GOT3 (cell line): ENCODE results near the gene PLCL1.

ENCODE experiments used
- DNase-seq: peaks from one replicate; lab custom pipeline; 2025; ENCODE audit warnings: mixed read lengths; lab: John Stamatoyannopoulos, UW

The PLCL1 gene

GRCh38 chr2:198059800-198060199 lies 255.4 kb downstream of the PLCL1 start:
- DNase-seq = no peak

DNA sequence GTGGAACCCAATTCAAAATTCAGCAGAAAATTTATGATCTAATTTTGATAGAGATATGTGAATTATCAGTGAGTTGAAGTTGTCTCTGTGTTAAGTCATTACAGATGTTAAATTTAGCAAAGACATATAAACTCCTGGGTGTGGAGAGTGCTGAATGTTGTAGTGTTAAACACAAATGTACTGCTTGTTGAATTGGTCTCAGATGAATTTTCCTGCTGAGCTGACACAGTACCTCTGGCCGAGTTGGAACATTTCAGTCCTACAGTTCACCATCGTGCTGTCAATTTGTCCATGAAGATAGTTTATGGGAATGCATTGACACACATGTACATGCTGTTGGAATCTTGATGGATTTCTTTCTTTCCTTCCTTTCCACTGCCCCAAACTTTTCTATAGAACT lies 255.9 kb downstream of the PLCL1 start:
- no peak for DNase-seq

- DNase-seq = no peak
Observed at GRCh38 chr2:198062826-198063225, 258.4 kb downstream of the PLCL1 start.

DNA sequence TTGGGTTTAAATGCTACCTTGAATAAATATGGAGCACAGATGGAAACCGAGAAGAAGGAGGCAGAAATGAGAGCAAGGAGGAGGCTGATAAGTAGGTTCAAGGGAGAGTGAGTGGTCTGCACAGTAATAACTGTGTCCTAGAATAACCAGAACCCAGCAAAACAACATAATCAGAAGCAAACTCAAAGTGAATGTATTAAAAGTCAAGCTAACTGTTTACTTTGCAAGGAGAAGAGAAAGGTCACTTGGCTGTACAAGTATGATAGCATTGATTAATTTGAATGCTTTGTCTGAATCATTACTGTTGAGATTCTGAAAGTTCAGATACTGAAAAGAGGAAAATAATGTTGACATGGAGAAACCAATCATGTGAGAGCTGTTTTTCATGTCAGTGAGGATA lies 258.8 kb downstream of the PLCL1 start:
- DNase-seq = no peak

DNA sequence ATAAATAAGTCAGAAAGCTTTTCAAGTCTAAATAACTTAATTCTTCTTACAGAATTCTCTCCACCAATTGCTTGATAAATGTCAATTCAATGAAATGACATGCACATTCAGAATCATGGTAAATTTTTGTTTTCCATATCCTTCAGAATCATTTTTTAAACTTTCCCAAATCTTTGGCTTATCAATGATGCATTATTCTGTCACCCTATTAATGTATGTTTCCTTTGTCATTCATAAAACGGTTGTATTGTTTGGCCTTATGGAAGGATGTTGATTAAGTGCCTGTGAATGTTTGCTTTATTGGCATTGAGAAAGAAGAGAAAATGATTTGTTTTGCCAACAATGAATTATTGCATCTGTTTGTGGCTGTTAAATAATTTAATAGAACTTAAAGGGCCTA lies 260.9 kb downstream of the PLCL1 start:
- no peak for DNase-seq

DNA sequence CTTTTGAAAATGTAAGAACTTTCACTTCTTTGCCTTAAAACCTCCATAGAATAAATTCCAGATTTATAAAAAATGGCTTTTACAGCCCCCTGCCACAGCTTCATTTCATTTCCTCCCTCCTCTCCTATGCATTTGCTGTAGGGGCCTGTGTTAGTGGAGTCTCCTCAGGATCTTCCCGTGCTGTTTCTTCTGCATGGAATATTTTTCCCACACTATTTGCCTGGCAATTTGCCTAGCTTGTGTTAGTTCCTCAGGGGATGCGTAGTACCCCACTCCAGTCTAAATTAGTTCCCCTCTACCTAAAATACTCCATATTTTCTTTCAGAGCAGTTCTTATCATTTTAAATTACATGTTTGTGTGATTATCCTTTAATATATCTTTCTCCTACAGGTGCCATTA lies 262.2 kb downstream of the PLCL1 start:
- no peak for DNase-seq

DNA sequence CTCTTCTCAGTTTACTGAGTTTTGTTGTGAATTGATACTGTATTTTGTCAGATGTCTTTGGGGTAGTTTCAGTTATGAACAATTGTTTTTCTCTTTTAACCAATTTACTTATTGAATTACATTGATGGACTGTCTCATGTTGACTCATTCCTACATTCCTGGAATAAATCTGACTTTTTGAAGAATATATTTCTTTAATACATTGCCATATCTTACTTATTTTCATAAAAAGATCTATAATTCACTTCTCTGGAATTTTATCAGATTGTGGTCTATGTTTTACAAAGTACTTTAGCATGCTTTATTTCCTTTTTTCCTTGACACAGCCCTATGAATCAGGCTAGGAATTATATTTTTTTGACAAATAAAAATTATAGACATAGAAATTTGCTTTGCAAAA lies 268.3 kb downstream of the PLCL1 start:
- DNase-seq = no peak

DNA sequence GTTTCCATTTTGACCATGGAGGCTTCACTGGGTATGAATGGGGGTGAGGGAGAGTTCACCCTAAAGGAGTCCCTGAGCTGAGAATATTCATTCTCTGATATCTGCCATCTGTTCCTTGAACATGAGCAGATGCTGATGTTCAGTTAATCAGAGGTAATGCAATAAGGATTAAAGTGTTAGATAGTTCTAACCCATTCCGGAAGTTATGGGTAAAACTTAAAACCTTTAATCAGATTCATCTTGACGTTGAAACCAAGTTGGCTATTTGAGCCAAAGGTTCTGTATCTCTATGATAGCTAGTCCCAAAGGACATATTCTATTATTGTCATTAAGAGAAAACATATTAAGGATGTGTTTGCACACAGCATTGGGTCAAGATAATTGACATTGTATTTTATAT lies 268.9 kb downstream of the PLCL1 start:
- DNase-seq = no peak

GRCh38 chr2:198077477-198077876 lies 273.1 kb downstream of the PLCL1 start:
- no peak for DNase-seq

DNA sequence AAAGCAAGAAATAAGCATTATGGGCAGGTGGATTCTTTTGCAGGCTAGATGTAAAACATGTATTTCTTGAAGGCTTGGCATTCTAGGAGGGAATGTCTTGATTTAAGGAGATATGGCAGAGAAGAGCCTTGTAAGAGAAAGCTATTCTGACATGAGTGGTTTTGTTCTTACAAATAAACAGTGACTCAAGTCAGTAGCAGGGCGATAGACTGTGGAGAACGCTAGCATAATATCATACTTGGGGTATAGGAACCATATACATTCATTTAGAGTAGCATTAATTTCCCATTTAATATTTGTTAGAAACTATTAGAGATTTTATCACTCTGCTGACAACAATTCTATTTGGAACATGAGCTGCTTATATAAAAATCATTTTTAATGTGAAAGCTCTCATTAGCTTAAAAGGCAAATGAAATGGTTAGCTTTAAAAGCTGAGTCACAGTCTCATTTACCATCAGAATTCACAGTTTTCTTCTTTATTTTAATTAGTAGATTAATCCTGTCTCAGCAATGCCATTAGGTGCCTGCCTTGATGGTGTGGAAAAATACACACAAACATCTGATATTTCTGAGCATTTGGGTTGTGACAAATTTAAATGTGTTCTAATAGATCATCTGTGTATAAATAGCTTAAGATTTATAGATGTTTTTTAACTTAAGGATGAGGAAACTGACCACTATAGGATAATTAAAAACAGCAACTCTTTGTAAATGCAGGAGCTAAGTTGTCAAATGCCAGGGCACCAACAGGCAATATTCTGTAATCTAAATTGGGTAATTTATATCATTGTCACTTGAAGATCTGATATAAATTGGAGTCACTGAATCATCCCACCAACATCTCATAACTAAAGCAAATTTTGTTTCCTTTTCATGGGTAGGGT lies 276.7 kb downstream of the PLCL1 start:
- DNase-seq = no peak

GRCh38 chr2:198084156-198084555 lies 279.8 kb downstream of the PLCL1 start:
- no peak for DNase-seq

DNA sequence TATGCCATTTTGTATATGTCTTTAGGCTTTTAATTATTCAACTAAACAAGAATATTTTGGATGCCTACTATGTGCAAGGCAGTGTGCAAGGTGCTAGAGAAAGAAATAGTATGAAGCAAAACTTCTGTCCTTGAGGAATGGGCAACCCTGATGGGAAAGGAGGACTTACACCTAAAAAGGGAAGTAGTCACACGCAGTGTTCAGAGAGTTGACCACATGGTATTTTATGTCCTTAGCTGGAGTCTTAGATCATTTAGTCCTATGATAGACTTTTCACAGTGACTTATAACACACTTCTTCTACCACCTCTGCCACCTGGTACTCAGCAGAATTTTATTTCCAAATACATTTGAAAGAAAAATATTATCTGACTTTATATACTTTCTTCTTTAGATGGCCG lies 291.6 kb downstream of the PLCL1 start:
- no peak for DNase-seq

DNA sequence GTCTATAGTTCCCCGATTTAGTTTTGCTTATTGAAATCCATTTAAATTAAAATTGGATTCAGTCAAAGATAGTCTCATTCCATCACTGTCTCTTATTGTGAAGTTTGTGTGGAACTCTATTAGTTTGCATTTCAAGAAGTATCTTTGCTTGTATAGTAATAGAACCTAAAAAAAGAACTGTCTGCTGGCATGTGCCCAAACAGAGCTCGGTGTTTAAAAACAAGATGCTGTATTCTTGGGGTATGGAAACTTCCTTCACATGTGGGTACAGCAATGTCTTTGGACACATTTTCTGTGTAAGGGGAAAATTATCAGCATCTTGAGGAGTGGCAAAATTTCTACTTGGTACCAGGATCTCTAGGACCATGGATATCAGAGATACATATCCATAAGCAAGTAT lies 292.6 kb downstream of the PLCL1 start:
- DNase-seq = no peak

- no peak for DNase-seq
Observed at GRCh38 chr2:198097630-198098029, 293.2 kb downstream of the PLCL1 start.

- no peak for DNase-seq
Observed at GRCh38 chr2:198098386-198098785, 294.0 kb downstream of the PLCL1 start.

DNA sequence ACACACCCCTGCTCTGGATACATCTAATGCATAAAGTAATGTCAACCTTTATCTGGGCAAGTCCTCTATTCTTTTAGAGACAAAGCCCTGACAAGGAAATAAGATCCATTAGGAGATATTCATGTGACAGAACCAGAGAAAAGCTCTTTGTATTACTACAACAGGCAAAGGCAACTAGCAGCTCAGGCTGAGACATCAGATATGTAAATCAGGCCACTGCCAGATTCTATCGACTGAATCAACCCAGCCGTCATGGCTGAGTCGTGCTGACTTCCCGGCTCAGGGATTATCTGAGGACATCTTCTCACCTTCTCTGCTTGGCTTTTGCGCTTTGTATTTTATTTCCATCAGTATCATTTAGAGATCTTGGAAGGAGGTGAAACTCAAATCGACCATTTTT lies 294.5 kb downstream of the PLCL1 start:
- no peak for DNase-seq

DNA sequence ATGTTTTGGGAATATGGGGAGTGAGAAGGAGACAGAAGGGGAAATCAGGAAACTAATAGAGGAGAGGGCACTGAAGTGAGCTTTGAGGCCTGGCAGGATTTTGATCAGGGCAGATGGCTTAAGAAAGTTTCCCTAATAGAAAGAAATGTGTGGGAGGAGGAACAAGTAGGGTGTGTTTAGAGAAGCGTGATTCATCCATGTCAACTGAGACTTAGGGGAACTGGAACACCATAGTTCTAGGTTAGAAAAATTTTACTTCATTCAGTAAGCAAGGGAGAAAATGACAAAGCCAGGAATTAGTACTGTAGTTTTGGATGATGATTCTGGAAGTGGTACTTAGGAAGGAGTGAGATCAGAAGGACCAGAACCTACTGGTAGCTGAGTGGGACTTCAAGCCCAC lies 296.0 kb downstream of the PLCL1 start:
- no peak for DNase-seq

DNA sequence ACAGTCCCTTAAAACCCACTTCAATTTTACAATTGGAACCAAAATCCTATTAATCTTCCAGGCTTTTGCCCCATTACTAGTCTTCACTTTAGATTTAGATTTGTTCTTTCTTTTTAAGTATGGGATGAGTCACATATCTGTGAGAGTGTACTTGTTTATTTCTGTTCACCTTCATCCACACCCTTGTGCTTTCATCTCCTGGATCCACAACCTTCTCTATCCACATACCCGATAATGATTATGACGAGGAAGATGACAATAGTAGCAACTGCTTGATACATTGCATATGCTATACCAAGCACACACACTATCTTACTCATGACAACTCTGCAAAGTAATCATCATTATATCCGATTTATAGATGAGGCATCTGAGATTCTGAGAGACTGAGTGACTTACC lies 297.3 kb downstream of the PLCL1 start:
- DNase-seq = no peak

- no peak for DNase-seq
Observed at GRCh38 chr2:198102120-198102519, 297.7 kb downstream of the PLCL1 start.

DNA sequence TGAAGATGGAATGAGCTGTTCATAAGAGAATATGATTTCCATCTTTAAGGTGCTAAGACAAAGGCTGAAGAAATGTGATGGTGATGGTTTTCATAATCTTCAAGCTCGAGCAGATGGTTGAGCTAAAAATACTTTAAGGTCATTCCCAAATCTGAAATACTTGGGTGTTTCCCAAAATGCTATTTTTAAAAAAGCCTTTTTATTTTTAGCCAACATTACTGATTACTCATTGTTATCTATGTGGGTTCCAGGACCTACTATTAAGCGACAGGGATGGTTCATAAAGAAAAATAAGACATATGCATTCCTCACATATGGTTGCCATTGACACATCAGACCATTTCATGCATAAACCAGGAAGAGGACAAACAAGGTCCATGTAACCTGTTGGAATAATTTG lies 298.5 kb downstream of the PLCL1 start:
- DNase-seq = no peak

DNA sequence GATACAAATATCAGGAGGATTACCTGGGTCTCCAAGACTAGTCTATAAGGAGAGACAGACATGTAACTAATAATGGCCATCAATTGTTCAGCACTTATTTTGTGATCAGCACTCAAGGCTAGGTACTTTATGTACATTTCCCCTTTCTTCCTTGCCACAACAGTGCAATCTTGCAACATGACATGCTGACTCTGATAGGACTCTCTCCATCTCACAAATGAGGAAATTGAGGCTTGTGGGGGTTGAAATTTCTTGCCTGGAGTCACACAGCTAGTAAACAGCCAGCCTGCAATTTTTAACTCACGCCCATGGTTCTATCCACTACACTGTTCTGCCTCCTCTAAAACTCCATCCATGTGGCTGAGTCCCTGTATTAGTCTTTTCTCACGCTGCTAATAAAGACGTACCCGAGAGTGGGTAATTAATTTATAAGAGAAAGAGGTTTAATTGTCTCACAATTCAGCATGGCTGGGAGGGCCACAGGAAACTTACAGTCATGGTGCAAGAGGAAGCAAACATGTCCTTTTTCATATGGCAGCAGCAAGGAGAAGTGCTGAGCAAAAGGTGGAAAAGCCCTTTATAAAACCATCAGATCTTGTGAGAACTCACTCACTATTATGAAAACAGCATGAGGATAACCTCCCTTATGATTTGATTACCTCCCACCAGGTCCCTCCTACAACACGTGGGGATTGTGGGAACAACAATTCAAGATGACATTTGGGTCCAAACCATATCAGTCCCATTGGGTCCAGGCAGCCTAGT lies 302.4 kb downstream of the PLCL1 start:
- DNase-seq = no peak

- no peak for DNase-seq
Observed at GRCh38 chr2:198113316-198113715, 308.9 kb downstream of the PLCL1 start.

DNA sequence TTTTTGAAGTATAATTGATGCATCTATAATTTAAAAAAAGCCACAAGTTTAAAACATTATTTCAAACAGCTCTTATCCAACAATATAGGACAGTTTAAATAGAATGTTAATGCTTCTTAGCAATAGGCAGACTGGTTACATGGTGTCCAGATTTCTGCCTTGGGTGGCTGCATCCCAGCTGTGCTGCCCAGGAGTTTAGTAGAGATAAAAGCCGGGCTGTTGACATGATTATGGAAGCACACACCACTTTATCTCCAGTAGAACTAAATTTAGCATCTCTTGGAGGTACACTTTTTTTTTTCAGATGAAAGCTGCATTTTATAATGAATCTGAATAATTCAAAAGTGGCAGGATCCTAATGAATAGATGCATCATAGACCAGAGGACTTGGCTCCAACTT lies 309.7 kb downstream of the PLCL1 start:
- DNase-seq = no peak
